CD4-positive, alpha-beta memory T cell (primary cell): Measurements from ENCODE around the gene FAM50B. TPM values are rescaled to one million over a fixed set of nuclear protein-coding genes. Genes with fewer than 3 reads are reported as not detected.

ENCODE experiments used
- CTCF ChIA-PET: fragments of 350-600 bp; sonication (Branson Sonifier 250); formaldehyde crosslinking; loops from one replicate; lab custom pipeline; 2021; ENCODE audit warnings: inconsistent platforms; ENCODE audit not compliant: partially characterized antibody; lab: Charles Lee
- POLR2A ChIA-PET: fragments of 350-600 bp; sonication (Branson Sonifier 250); formaldehyde crosslinking; loops from one replicate; lab custom pipeline; 2021; ENCODE audit not compliant: partially characterized antibody; lab: Charles Lee
- DNase-seq, 5 donors: peaks; one replicate each; pipeline versions ENCODE4 v3.0.0 to v3.0.0-alpha.2; 2020 to 2022; ENCODE audit warnings: mixed read lengths in 1 of 5
- H3K27ac ChIP-seq: one replicate; pipeline ENCODE4 v1.7.0; 2013; ENCODE audit warnings: low read depth, low read length
- H3K27me3 ChIP-seq: 2 replicates; pipeline ENCODE4 v1.7.0; 2013; ENCODE audit warnings: mild to moderate bottlenecking, low read length, moderate library complexity; ENCODE audit not compliant: insufficient read depth
- H3K36me3 ChIP-seq: 2 replicates; pipeline ENCODE4 v1.7.0; 2013; ENCODE audit warnings: mild to moderate bottlenecking, low read length, moderate library complexity; ENCODE audit not compliant: insufficient read depth
- H3K4me1 ChIP-seq: 2 replicates; pipeline ENCODE4 v1.7.0; 2013; ENCODE audit warnings: mild to moderate bottlenecking, low read length, moderate library complexity; ENCODE audit not compliant: insufficient read depth
- H3K4me3 ChIP-seq, 2 donors: one replicate each; pipeline ENCODE4 v1.7.0; 2013; ENCODE audit warnings: low read length in 2 of 2, mild to moderate bottlenecking in 1 of 2
- H3K9me3 ChIP-seq, 2 donors: one replicate each; pipeline ENCODE4 v1.7.0; 2013; ENCODE audit warnings: low read length in 2 of 2, control low read depth in 1 of 2; ENCODE audit not compliant: control insufficient read depth in 1 of 2
- H3K27ac Mint-ChIP-seq, 7 donors: one replicate each; pipeline ENCODE4 v1.8.0; 2020 to 2021; ENCODE audit warnings: mixed read lengths in 7 of 7, mild to moderate bottlenecking in 6 of 7, inconsistent platforms in 3 of 7, moderate library complexity in 3 of 7
- H3K27me3 Mint-ChIP-seq, 2 donors: one replicate each; pipeline ENCODE4 v1.8.0; 2020 to 2021; ENCODE audit warnings: mixed read lengths in 2 of 2
- H3K36me3 Mint-ChIP-seq, 2 donors: one replicate each; pipeline ENCODE4 v1.8.0; 2020 to 2021; ENCODE audit warnings: mixed read lengths in 2 of 2, inconsistent platforms in 1 of 2, mild to moderate bottlenecking in 1 of 2
- H3K4me1 Mint-ChIP-seq, 4 donors: one replicate each; pipeline ENCODE4 v1.8.0; 2020 to 2021; ENCODE audit warnings: mixed read lengths in 4 of 4, mild to moderate bottlenecking in 1 of 4
- H3K4me3 Mint-ChIP-seq, 8 donors: one replicate each; pipeline ENCODE4 v1.8.0; 2020 to 2021; ENCODE audit warnings: mixed read lengths in 8 of 8, mild to moderate bottlenecking in 7 of 8, moderate library complexity in 6 of 8, inconsistent platforms in 3 of 8
- H3K9me3 Mint-ChIP-seq, 8 donors: one replicate each; pipeline ENCODE4 v1.8.0; 2020 to 2021; ENCODE audit warnings: mixed read lengths in 8 of 8, mild to moderate bottlenecking in 5 of 8, inconsistent platforms in 3 of 8, moderate library complexity in 1 of 8
- intact Hi-C: fragments of 100-400 bp; cut with micrococcal nuclease; formaldehyde crosslinking; loops from one replicate; pipeline ENCODE4 v1.15.1; 2023
- polyA plus RNA-seq, 2 donors: library from polyadenylated mRNA; unstranded; fragments of 300-500 nt; fragmentation: Illumina TruSeq; gene quantifications; one replicate each; pipeline ENCODE4 v1.2.3, GENCODE V29; 2021
- total RNA-seq, 2 experiments: library from RNA; stranded (reverse); gene quantifications; one replicate each; pipeline ENCODE4 v1.2.3, GENCODE V29; 2021

Gene FAM50B
- total and polyA plus RNA-seq, 4 experiments from 2014 or later = 4.5 to 19.4 (median 15.2) TPM

DNA sequence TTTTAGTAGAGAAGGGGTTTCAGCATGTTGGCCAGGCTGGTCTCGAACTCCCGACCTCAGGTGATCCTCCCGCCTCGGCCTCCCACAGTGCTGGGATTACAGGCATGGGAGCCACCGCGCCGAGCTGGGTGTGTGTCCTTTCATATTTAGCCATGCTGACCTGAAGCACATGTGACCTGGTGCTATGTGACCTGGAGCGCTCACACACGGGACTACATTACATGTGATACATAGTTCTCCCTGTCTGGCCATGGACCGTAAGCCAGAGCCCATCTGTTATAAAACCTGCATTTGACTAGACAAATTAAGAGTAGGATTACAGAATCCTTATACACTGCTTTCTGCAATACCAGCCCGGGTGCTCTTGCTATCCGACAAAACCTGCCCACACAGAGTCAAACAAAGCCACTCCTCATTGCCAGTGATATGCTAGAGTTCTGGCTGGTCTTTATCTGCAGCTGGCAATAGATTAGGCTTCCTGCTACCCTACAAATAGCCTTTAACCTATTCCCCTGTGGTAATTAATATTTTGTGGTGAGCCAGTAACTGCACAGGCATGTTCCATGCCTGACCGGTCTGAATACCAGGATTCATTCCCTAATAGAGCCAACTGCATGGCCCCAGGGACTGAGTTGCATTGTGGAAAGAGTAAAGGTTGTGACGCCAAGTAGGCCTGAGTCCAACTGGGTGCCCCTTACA is 26.3 kb upstream of the FAM50B start:
- Histone ChIP-seq H3K36me3 (no peaks in the 10 kb centered on the region), H3K4me3 (no peak overlapping the region), H3K4me1 (no peaks in the 10 kb centered on the region), H3K27ac (no peak overlapping the region), H3K27me3 (no peaks in the 10 kb centered on the region), H3K9me3 (no peaks in the 10 kb centered on the region)
- POLR2A ChIA-PET = no interaction called here
- Mint-ChIP-seq H3K27ac (no peak overlapping the region), H3K4me3 (no peak overlapping the region), H3K9me3 (no peaks in the 10 kb centered on the region), H3K4me1 (no peaks in the 10 kb centered on the region), H3K27me3 (no peaks in the 10 kb centered on the region), H3K36me3 (no peaks in the 10 kb centered on the region)
- CTCF ChIA-PET = interaction anchor here (0.5 to 1.2 kb wide), 3 partner anchors 22 to 169 kb away, joined by 3 to 6 read pairs (median 3); no protein-coding TSS in a partner anchor
- intact Hi-C loops = no loop called here
- DNase-seq = no peak

DNA sequence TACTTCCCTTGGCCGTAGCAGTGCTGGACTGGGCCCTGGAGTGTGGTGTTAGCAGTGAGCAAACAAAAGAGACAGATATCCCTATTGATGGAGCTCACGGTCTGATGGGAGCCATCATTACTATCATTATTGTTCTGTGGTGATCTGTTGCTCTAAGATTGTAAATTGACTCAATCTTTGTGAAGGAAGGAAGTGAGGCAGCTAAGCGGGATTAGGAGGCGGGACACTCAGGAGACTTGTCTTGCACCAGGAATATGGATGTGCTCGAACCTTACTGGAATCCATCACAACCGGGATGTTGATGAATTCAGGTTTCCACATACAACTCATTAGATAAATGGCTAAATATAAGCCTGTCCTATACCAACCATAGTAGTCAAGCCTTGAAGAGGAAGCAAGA is 25.5 kb upstream of the FAM50B start:
- Histone ChIP-seq H3K27ac (no peak overlapping the region), H3K9me3 (no peaks in the 10 kb centered on the region), H3K4me1 (no peaks in the 10 kb centered on the region), H3K27me3 (no peaks in the 10 kb centered on the region), H3K4me3 (no peak overlapping the region), H3K36me3 (no peaks in the 10 kb centered on the region)
- no peak overlapping the region for H3K27ac Mint-ChIP-seq
- DNase-seq = no peak
- peaks cover 0 to 1% (median 0%) of the 10 kb centered on the region in 8 donors for H3K9me3 Mint-ChIP-seq
- intact Hi-C loops = no loop called here
- no peaks in the 10 kb centered on the region for H3K36me3 Mint-ChIP-seq
- POLR2A ChIA-PET = no interaction called here
- no peaks in the 10 kb centered on the region for H3K4me1 Mint-ChIP-seq
- CTCF ChIA-PET = interaction anchor here (1.2 kb wide), 1 partner anchor 155 kb away, joined by 3 read pairs; no protein-coding TSS in a partner anchor
- H3K27me3 Mint-ChIP-seq = no peaks in the 10 kb centered on the region
- H3K4me3 Mint-ChIP-seq = no peak overlapping the region

DNA sequence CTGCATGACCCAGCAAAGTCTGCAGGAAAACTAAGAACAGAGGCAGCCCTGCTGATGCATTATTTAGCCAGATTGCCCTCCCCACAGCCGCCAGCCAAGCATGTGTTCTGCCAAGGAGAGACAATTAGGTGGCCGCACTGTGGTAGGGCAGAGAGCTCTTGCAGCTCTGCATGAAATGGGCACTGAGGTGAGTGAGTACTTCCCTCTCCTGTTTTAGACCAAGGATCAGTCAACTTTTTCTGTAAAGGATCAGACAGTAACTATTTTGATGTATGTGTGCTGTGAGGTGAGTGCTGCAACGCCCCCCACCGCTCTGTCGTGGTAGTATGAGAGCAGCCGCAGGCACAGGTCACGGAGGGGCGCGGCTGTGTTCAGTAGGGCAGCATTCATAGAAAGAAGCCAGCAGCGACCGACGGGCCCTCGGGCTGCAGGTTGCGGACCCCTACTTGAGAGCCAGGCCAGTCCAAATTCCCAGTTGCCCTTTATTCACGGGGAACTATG is 23.8 kb upstream of the FAM50B start:
- ChIA-PET POLR2A (no interaction called here), CTCF (interaction anchor here (1.1 kb wide), 1 partner anchor 23 kb away, joined by 3 read pairs; the partner anchor contains the start of gene FAM50B)
- Mint-ChIP-seq H3K9me3 (peaks cover 0 to 1% (median 0%) of the 10 kb centered on the region in 8 donors), H3K27ac (no peak overlapping the region), H3K27me3 (peaks cover 0 to 1% of the 10 kb centered on the region in 2 donors), H3K4me3 (no peak overlapping the region), H3K36me3 (no peaks in the 10 kb centered on the region), H3K4me1 (no peaks in the 10 kb centered on the region)
- no peaks in the 10 kb centered on the region for H3K36me3 ChIP-seq
- DNase-seq = no peak
- H3K27ac ChIP-seq = no peak overlapping the region
- intact Hi-C loops = no loop called here
- no peaks in the 10 kb centered on the region for H3K9me3 ChIP-seq
- H3K4me3 ChIP-seq = no peak overlapping the region
- no peaks in the 10 kb centered on the region for H3K27me3 ChIP-seq
- no peaks in the 10 kb centered on the region for H3K4me1 ChIP-seq

DNA sequence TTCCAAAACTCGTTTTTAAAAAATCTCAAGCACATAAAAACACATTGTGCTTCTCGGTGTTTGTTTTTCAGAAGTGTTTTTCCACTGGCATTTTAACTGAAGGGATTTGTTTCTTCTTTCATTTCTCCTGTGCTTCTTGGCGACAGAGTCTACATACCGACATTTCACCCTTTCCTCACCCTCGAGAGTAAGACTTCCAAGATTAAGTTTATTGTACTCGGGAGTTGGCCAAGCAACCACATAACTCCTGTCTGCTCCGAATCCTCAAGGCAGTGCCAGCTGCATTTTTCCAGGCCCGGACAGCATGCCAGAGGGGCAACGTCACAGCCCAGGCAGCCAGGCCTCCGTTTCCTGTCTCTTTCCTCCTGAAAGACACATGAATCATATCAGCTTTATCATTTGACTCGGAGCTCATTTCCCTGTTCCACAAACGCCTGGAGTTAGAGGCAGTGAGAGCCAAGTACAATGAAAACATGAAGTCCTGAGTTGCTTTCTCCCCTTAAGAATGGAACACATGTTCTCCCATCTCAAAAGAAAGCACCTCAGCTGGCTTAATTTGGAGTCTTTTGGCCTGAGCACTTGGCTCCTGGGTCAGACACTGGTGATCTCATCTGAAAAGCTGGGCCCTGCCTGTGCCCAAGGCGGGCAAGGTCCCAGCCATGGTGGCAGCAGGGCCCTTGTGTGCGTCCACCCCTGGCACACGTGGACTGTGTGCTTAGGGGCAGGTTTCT is 23.2 kb upstream of the FAM50B start:
- no peak for DNase-seq
- Mint-ChIP-seq H3K27ac (no peak overlapping the region), H3K9me3 (peaks cover 0 to 1% (median 0%) of the 10 kb centered on the region in 8 donors), H3K27me3 (peaks cover 1 to 2% of the 10 kb centered on the region in 2 donors), H3K4me1 (no peaks in the 10 kb centered on the region), H3K4me3 (no peak overlapping the region), H3K36me3 (no peaks in the 10 kb centered on the region)
- H3K36me3 ChIP-seq = no peaks in the 10 kb centered on the region
- intact Hi-C loops = no loop called here
- POLR2A ChIA-PET = no interaction called here
- no peaks in the 10 kb centered on the region for H3K9me3 ChIP-seq
- no peaks in the 10 kb centered on the region for H3K4me1 ChIP-seq
- no peaks in the 10 kb centered on the region for H3K27me3 ChIP-seq
- no peak overlapping the region for H3K27ac ChIP-seq
- CTCF ChIA-PET = interaction anchor here (1.1 kb wide), 1 partner anchor 23 kb away, joined by 3 read pairs; the partner anchor contains the start of gene FAM50B
- H3K4me3 ChIP-seq = no peak overlapping the region

DNA sequence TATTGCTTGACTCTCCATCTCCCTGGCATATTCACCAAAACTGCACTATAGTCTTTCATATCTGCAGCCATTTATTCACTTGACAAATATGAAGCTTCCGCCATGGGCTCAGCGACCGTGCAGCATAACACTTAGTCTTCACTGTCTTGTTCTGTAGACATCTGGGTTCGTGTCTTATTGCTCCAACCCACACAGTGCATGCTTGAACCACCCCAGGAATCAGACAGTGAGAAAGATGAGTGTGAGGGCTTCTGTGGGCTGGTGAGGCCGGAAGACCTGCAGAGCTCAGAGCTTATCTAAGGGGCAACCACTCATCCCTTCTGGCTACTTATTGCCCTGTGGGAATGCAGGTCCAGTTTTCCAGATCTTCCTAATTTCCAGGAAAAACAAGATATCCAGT is 19.9 kb upstream of the FAM50B start:
- Mint-ChIP-seq H3K27ac (no peak overlapping the region), H3K4me1 (no peaks in the 10 kb centered on the region), H3K36me3 (no peaks in the 10 kb centered on the region), H3K27me3 (peaks cover 2 to 7% of the 10 kb centered on the region in 2 donors), H3K9me3 (peaks cover 0 to 1% (median 0%) of the 10 kb centered on the region in 8 donors), H3K4me3 (no peak overlapping the region)
- H3K27me3 ChIP-seq = no peaks in the 10 kb centered on the region
- no peaks in the 10 kb centered on the region for H3K36me3 ChIP-seq
- no peaks in the 10 kb centered on the region for H3K9me3 ChIP-seq
- H3K4me1 ChIP-seq = no peaks in the 10 kb centered on the region
- H3K27ac ChIP-seq = no peak overlapping the region
- no peak overlapping the region for H3K4me3 ChIP-seq
- POLR2A ChIA-PET = no interaction called here
- no peak for DNase-seq
- intact Hi-C loops = no loop called here
- CTCF ChIA-PET = no interaction called here

DNA sequence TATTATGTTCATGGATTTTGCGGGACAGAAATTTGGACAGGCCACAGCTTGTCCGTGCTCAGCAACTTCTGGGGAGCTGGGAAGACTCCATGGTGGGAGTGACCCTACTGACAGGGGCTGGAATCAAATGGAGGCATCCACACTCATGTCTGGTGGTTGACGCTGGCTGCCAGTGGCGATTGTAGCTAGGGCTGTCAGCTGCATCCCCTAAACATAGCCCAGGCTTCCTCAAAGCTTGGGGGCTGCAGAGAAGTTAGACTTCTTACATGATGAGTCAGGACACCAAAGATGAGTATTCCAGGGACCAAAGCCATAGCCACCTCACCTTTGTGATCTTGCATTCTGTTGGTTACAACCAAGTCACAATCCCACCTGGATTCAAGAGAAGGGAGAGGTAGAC is 18.4 kb upstream of the FAM50B start:
- DNase-seq = no peak
- Mint-ChIP-seq H3K9me3 (peaks cover 0 to 1% (median 0%) of the 10 kb centered on the region in 8 donors), H3K4me3 (no peak overlapping the region), H3K27me3 (peaks cover 2 to 7% of the 10 kb centered on the region in 2 donors), H3K36me3 (no peaks in the 10 kb centered on the region), H3K27ac (no peak overlapping the region), H3K4me1 (no peaks in the 10 kb centered on the region)
- H3K27ac ChIP-seq = no peak overlapping the region
- H3K4me1 ChIP-seq = no peaks in the 10 kb centered on the region
- intact Hi-C loops = no loop called here
- H3K27me3 ChIP-seq = no peaks in the 10 kb centered on the region
- H3K36me3 ChIP-seq = no peaks in the 10 kb centered on the region
- ChIA-PET POLR2A (no interaction called here), CTCF (no interaction called here)
- no peaks in the 10 kb centered on the region for H3K9me3 ChIP-seq
- H3K4me3 ChIP-seq = no peak overlapping the region
